ENCODE measurements around the gene PIR.

PIR gene

DNA sequence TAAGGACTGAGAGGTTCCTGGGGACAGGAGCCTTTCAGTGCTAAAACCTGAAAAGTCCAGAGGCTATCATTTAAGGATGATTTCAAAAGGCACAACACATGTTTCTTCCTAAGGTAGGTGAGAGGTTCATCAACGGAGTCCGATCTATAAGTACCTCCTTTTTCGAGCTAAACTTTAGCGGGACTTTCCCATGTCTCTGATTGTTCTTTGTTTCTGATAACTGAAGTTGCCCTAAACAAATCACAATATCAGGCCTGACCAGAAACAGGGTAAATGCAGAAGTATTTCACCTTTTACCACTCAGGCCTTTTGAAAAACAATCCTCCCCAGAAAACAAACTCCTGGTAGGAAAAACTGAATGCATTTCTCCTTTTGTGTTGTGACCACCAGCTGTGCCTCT, 17.6 kb downstream of the PIR start:
- Histone ChIP-seq H3K9me3 (ENCODE audit: insufficient read depth, low read length, severe bottlenecking) (no peaks in the 10 kb centered on the region), H3K79me2 (ENCODE audit: insufficient read depth, low read length) (no peaks in the 10 kb centered on the region), H2AFZ (ENCODE audit: low read depth, low read length) (no peak overlapping the region), H3K4me1 (ENCODE audit: insufficient read depth, low read length) (no peaks in the 10 kb centered on the region), H3K4me2 (ENCODE audit: insufficient read depth, low read length) (no peak overlapping the region), H3K9ac (ENCODE audit: low read depth, low read length) (no peak overlapping the region), H3K27me3 (ENCODE audit: insufficient read depth, low read length, poor library complexity) (peaks cover 3% of the 10 kb centered on the region), H3K4me3 (ENCODE audit: low read depth in 1 of 2, low read length in 2 of 2) (no peak overlapping the region), H3K36me3 (ENCODE audit: insufficient read depth, low read length) (no peaks in the 10 kb centered on the region), H3K27ac (ENCODE audit: low read length) (no peak overlapping the region), H4K20me1 (ENCODE audit: insufficient read depth, low read length) (no peaks in the 10 kb centered on the region)
- ATAC-seq (ENCODE audit: insufficient read depth, low read depth), result no peak
- TF ChIP-seq EZH2 (IDR thresholded peaks at IDR 0.05; ENCODE audit: borderline replicate concordance, low read depth, low read length, severe bottlenecking), result no peak
- TF ChIP-seq, protein P1, sequence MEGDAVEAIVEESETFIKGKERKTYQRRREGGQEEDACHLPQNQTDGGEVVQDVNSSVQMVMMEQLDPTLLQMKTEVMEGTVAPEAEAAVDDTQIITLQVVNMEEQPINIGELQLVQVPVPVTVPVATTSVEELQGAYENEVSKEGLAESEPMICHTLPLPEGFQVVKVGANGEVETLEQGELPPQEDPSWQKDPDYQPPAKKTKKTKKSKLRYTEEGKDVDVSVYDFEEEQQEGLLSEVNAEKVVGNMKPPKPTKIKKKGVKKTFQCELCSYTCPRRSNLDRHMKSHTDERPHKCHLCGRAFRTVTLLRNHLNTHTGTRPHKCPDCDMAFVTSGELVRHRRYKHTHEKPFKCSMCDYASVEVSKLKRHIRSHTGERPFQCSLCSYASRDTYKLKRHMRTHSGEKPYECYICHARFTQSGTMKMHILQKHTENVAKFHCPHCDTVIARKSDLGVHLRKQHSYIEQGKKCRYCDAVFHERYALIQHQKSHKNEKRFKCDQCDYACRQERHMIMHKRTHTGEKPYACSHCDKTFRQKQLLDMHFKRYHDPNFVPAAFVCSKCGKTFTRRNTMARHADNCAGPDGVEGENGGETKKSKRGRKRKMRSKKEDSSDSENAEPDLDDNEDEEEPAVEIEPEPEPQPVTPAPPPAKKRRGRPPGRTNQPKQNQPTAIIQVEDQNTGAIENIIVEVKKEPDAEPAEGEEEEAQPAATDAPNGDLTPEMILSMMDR (IDR thresholded peaks at IDR 0.05; ENCODE audit: borderline replicate concordance, extremely low read depth, low read length, poor library complexity, severe bottlenecking), result no peak
- DNase-seq, result no peak

DNA sequence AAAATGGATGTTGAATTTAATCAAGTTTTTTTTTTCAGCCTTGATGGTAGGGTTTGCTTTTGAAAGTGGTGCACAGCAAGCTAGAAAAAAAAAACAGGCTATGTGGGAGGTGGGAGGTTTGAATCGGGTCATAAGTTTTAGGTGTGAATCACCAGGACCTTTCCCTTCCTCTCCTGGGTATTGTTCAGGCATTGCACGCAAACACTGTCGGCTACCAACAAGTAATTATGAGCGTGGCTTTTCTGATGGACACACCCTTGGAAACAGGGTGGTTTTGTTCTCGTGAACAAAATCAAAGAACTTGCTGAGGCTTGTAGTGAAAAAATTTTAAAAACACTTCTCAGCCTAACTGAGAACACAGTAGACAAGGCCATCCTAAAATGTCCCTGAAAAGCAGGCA, 18.1 kb downstream of the PIR start:
- Histone ChIP-seq H3K4me1 (ENCODE audit: insufficient read depth, low read length) (no peaks in the 10 kb centered on the region), H3K79me2 (ENCODE audit: insufficient read depth, low read length) (no peaks in the 10 kb centered on the region), H3K9ac (ENCODE audit: low read depth, low read length) (no peak overlapping the region), H3K27me3 (ENCODE audit: insufficient read depth, low read length, poor library complexity) (peaks cover 3% of the 10 kb centered on the region), H3K4me2 (ENCODE audit: insufficient read depth, low read length) (no peak overlapping the region), H3K36me3 (ENCODE audit: insufficient read depth, low read length) (no peaks in the 10 kb centered on the region), H2AFZ (ENCODE audit: low read depth, low read length) (no peak overlapping the region), H3K9me3 (ENCODE audit: insufficient read depth, low read length, severe bottlenecking) (no peaks in the 10 kb centered on the region), H3K4me3 (ENCODE audit: low read depth in 1 of 2, low read length in 2 of 2) (no peak overlapping the region), H3K27ac (ENCODE audit: low read length) (no peak overlapping the region), H4K20me1 (ENCODE audit: insufficient read depth, low read length) (no peaks in the 10 kb centered on the region)
- TF ChIP-seq, protein P1 (IDR thresholded peaks at IDR 0.05; ENCODE audit: borderline replicate concordance, extremely low read depth, low read length, poor library complexity, severe bottlenecking), result no peak
- TF ChIP-seq EZH2 (IDR thresholded peaks at IDR 0.05; ENCODE audit: borderline replicate concordance, low read depth, low read length, severe bottlenecking), result no peak
- ATAC-seq (ENCODE audit: insufficient read depth, low read depth), result no peak
- DNase-seq, result no peak

DNA sequence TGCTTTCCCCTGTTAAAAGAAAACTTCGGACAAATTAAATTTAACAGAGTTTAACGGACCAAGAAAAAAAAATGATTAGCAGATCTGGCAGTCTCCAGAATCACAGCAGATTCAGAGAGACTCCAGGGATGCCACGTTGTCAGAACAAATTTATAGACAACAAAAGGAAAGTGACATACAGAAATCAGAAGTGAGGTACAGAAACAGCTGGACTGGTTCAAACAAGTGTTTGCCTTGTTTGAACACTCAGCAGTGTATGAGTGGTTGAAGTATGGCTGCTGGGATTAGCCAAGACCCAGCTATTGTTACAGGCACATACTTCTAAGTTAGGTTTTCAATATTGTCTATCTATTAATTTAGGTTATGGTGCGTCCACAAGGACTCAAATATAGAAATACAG, 19.1 kb downstream of the PIR start:
- Histone ChIP-seq H3K4me3 (ENCODE audit: low read depth in 1 of 2, low read length in 2 of 2) (no peak overlapping the region), H4K20me1 (ENCODE audit: insufficient read depth, low read length) (no peaks in the 10 kb centered on the region), H3K27ac (ENCODE audit: low read length) (no peak overlapping the region), H3K4me2 (ENCODE audit: insufficient read depth, low read length) (no peak overlapping the region), H3K4me1 (ENCODE audit: insufficient read depth, low read length) (no peaks in the 10 kb centered on the region), H3K9ac (ENCODE audit: low read depth, low read length) (no peak overlapping the region), H3K27me3 (ENCODE audit: insufficient read depth, low read length, poor library complexity) (peaks cover 3% of the 10 kb centered on the region), H3K9me3 (ENCODE audit: insufficient read depth, low read length, severe bottlenecking) (no peaks in the 10 kb centered on the region), H3K36me3 (ENCODE audit: insufficient read depth, low read length) (no peaks in the 10 kb centered on the region), H2AFZ (ENCODE audit: low read depth, low read length) (no peak overlapping the region), H3K79me2 (ENCODE audit: insufficient read depth, low read length) (no peaks in the 10 kb centered on the region)
- no peak for ATAC-seq (ENCODE audit: insufficient read depth, low read depth)
- no peak for TF ChIP-seq EZH2 (IDR thresholded peaks at IDR 0.05; ENCODE audit: borderline replicate concordance, low read depth, low read length, severe bottlenecking)
- TF ChIP-seq, protein P1 (IDR thresholded peaks at IDR 0.05; ENCODE audit: borderline replicate concordance, extremely low read depth, low read length, poor library complexity, severe bottlenecking), result no peak
- no peak for DNase-seq

DNA sequence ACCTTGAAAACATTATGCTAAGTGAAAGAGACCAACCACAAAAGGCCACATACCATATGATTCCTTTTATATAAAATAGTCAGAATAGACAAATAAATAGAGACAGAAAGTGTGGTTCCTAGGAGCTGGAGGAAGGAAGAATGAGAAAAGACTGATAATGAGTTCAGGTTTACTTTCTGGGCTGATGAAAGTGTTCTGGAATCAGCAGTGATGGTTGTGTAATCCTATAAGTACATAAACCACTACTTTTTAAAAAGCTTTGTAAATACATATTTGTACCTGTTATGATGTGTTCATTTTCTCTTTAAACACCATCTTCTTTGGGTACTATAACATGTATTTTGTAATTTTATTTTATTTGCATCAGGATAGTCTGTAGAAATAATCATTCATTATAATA, 20.6 kb downstream of the PIR start:
- ATAC-seq (ENCODE audit: insufficient read depth, low read depth) (no peak), DNase-seq (no peak)
- no peak overlapping the region for H3K27ac ChIP-seq (ENCODE audit: low read length)
- no peaks in the 10 kb centered on the region for H3K4me1 ChIP-seq (ENCODE audit: insufficient read depth, low read length)
- no peaks in the 10 kb centered on the region for H3K9me3 ChIP-seq (ENCODE audit: insufficient read depth, low read length, severe bottlenecking)
- no peak overlapping the region for H3K4me3 ChIP-seq (ENCODE audit: low read depth in 1 of 2, low read length in 2 of 2)
- H3K4me2 ChIP-seq (ENCODE audit: insufficient read depth, low read length), result no peak overlapping the region
- no peaks in the 10 kb centered on the region for H4K20me1 ChIP-seq (ENCODE audit: insufficient read depth, low read length)
- no peak overlapping the region for H3K9ac ChIP-seq (ENCODE audit: low read depth, low read length)
- no peak overlapping the region for H2AFZ ChIP-seq (ENCODE audit: low read depth, low read length)
- no peaks in the 10 kb centered on the region for H3K79me2 ChIP-seq (ENCODE audit: insufficient read depth, low read length)
- TF ChIP-seq, protein P1 (IDR thresholded peaks at IDR 0.05; ENCODE audit: borderline replicate concordance, extremely low read depth, low read length, poor library complexity, severe bottlenecking), result no peak
- no peak for TF ChIP-seq EZH2 (IDR thresholded peaks at IDR 0.05; ENCODE audit: borderline replicate concordance, low read depth, low read length, severe bottlenecking)
- H3K27me3 ChIP-seq (ENCODE audit: insufficient read depth, low read length, poor library complexity), result no peaks in the 10 kb centered on the region
- no peaks in the 10 kb centered on the region for H3K36me3 ChIP-seq (ENCODE audit: insufficient read depth, low read length)
